Activated CD8-positive, alpha-beta T cell treated with anti-CD3 and anti-CD28 coated beads for 36 hours (primary cell): Measurements from ENCODE around the gene TRERF1. TPM values are rescaled to one million over a fixed set of nuclear protein-coding genes. Genes with fewer than 3 reads are reported as not detected.
A peak's percentile ranks its signal among the peaks of the same experiment; 100 is the strongest.

ENCODE experiments used
- ATAC-seq: fragments of 200-7000 bp; cut with Tn5 transposase; one replicate; pipeline ENCODE4 v1.10.0; 2021; ENCODE audit warnings: mild to moderate bottlenecking, moderate library complexity
- CTCF ChIA-PET: fragments of 350-600 bp; sonication (Branson Sonifier 250); formaldehyde crosslinking; loops from one replicate; lab custom pipeline; 2021; ENCODE audit warnings: antibody characterized with exemption; lab: Charles Lee
- POLR2A ChIA-PET: fragments of 350-600 bp; sonication (Branson Sonifier 250); formaldehyde crosslinking; loops from one replicate; lab custom pipeline; 2021; ENCODE audit warnings: antibody characterized with exemption; lab: Charles Lee
- DNase-seq: peaks from one replicate; pipeline ENCODE4 v3.0.0-alpha.2; 2020
- H3K27ac Mint-ChIP-seq: one replicate; pipeline ENCODE4 v1.8.0; 2021; ENCODE audit warnings: mild to moderate bottlenecking, mixed read lengths
- H3K27me3 Mint-ChIP-seq: one replicate; pipeline ENCODE4 v1.8.0; 2021; ENCODE audit warnings: mixed read lengths
- H3K36me3 Mint-ChIP-seq: one replicate; pipeline ENCODE4 v1.8.0; 2021; ENCODE audit warnings: low read depth, mixed read lengths
- H3K4me1 Mint-ChIP-seq: one replicate; pipeline ENCODE4 v1.8.0; 2021; ENCODE audit warnings: low read depth, mixed read lengths
- H3K4me3 Mint-ChIP-seq: one replicate; pipeline ENCODE4 v1.8.0; 2021; ENCODE audit warnings: mild to moderate bottlenecking, moderate library complexity, mixed read lengths
- H3K9me3 Mint-ChIP-seq: one replicate; pipeline ENCODE4 v1.8.0; 2021; ENCODE audit warnings: mixed read lengths
- CTCF ChIP-seq: fragments of 200-600 bp; IDR thresholded peaks from one replicate; pipeline ENCODE4 v1.8.0; 2022; ENCODE audit warnings: antibody characterized with exemption, mild to moderate bottlenecking
- intact Hi-C: fragments of 100-400 bp; cut with micrococcal nuclease; formaldehyde crosslinking; loops from one replicate; pipeline ENCODE4 v1.10.0; 2022
- total RNA-seq, 2 experiments: library from RNA; stranded (reverse); gene quantifications; one replicate each; pipeline ENCODE4 v1.2.3, GENCODE V29; 2021

The TRERF1 gene
- total RNA-seq, 2 experiments from 2014 or later = 6.5 to 6.9 TPM

GRCh38 chr6:42406306-42407280 lies 45.1 kb downstream of the TRERF1 start:
- no peak for ATAC-seq
- Mint-ChIP-seq H3K27me3 (no peaks in the 10 kb centered on the region), H3K4me3 (no peak overlapping the region), H3K9me3 (no peaks in the 10 kb centered on the region), H3K36me3 (no peaks in the 10 kb centered on the region), H3K4me1 (peaks cover 74% of the 10 kb centered on the region), H3K27ac (peak overlapping the region; percentile 10)
- CTCF ChIA-PET = interaction anchor here (0.6 to 1.1 kb wide), 8 partner anchors 9 to 192 kb away, joined by 3 to 4 read pairs (median 3); no protein-coding TSS in a partner anchor
- no peak for DNase-seq
- intact Hi-C loops = no loop called here
- TF ChIP-seq CTCF = no peak
- POLR2A ChIA-PET = interaction anchor here (0.6 to 6.6 kb wide), 3 partner anchors 10 to 21 kb away, joined by 3 to 77 read pairs (median 3); no protein-coding TSS in a partner anchor

GRCh38 chr6:42405021-42405420 lies 46.7 kb downstream of the TRERF1 start:
- DNase-seq = no peak
- intact Hi-C loops = no loop called here
- no peaks in the 10 kb centered on the region for H3K9me3 Mint-ChIP-seq
- H3K36me3 Mint-ChIP-seq = no peaks in the 10 kb centered on the region
- ATAC-seq = no peak
- peaks cover 73% of the 10 kb centered on the region for H3K4me1 Mint-ChIP-seq
- H3K4me3 Mint-ChIP-seq = no peak overlapping the region
- ChIA-PET POLR2A (interaction anchor here (0.6 to 6.6 kb wide), 4 partner anchors 9 to 29 kb away, joined by 3 to 77 read pairs (median 12); no protein-coding TSS in a partner anchor), CTCF (interaction anchor here (1.1 to 3.6 kb wide), 8 partner anchors 9 to 48 kb away, joined by 3 to 15 read pairs (median 4); no protein-coding TSS in a partner anchor)
- no peaks in the 10 kb centered on the region for H3K27me3 Mint-ChIP-seq
- TF ChIP-seq CTCF = no peak
- H3K27ac Mint-ChIP-seq = no peak overlapping the region

- Mint-ChIP-seq H3K36me3 (no peaks in the 10 kb centered on the region), H3K4me1 (peaks cover 69% of the 10 kb centered on the region), H3K27me3 (no peaks in the 10 kb centered on the region), H3K4me3 (no peak overlapping the region), H3K9me3 (no peaks in the 10 kb centered on the region), H3K27ac (peak overlapping the region; percentile 59)
- CTCF ChIA-PET = interaction anchor here (1.1 to 3.6 kb wide), 10 partner anchors 8 to 144 kb away, joined by 3 to 15 read pairs (median 4); no protein-coding TSS in a partner anchor
- POLR2A ChIA-PET = interaction anchor here (0.6 to 6.6 kb wide), 7 partner anchors 9 to 133 kb away, joined by 3 to 77 read pairs (median 4); no protein-coding TSS in a partner anchor
- no peak for TF ChIP-seq CTCF
- ATAC-seq (peak; percentile 76), DNase-seq (peak; percentile 65)
- intact Hi-C loops = no loop called here
Observed at GRCh38 chr6:42404484-42404883, 47.2 kb downstream of the TRERF1 start.

GRCh38 chr6:42403831-42404230 lies 47.9 kb downstream of the TRERF1 start:
- Mint-ChIP-seq H3K9me3 (no peaks in the 10 kb centered on the region), H3K27me3 (no peaks in the 10 kb centered on the region), H3K4me1 (peaks cover 66% of the 10 kb centered on the region), H3K4me3 (no peak overlapping the region), H3K36me3 (no peaks in the 10 kb centered on the region), H3K27ac (peak overlapping the region; percentile 59)
- intact Hi-C loops = no loop called here
- ATAC-seq (no peak), DNase-seq (no peak)
- no peak for TF ChIP-seq CTCF
- POLR2A ChIA-PET = interaction anchor here (0.5 to 6.6 kb wide), 6 partner anchors 11 to 208 kb away, joined by 3 to 77 read pairs (median 4); no protein-coding TSS in a partner anchor
- CTCF ChIA-PET = interaction anchor here (1.0 to 3.6 kb wide), 11 partner anchors 8 to 189 kb away, joined by 3 to 15 read pairs (median 4); no protein-coding TSS in a partner anchor
